Cardiac fibroblast (primary cell): ENCODE data around the gene MYO7B.

Experiments
- DNase-seq, 2 donors: peaks; one replicate each; pipeline versions ENCODE4 v3.0.0 to v3.0.0-alpha.2; 2010; ENCODE audit warnings: low read depth in 2 of 2
- H3K4me3 ChIP-seq, 2 donors: replicated peaks in 1 of 2; 1 replicate in 1 of 2; 2 replicates in 1 of 2; pipeline ENCODE4 v1.5.1; 2011; ENCODE audit warnings: low read depth in 2 of 2, low read length in 2 of 2, mild to moderate bottlenecking in 2 of 2, moderate library complexity in 1 of 2
- CTCF ChIP-seq: IDR thresholded peaks from one replicate; pipeline ENCODE4 v1.5.1; 2011; ENCODE audit warnings: low read depth, mild to moderate bottlenecking, low read length, inconsistent platforms

Gene MYO7B

GRCh38 chr2:127673291-127674069 lies 138.0 kb downstream of the MYO7B start:
- no peak for TF ChIP-seq CTCF
- peak in 1 of 2 donors; percentile 18 for DNase-seq
- H3K4me3 ChIP-seq: peak overlapping the region in 1 of 2 donors; percentile 61

GRCh38 chr2:127674241-127675209 lies 139.0 kb downstream of the MYO7B start:
- DNase-seq: no peak
- H3K4me3 ChIP-seq: peak overlapping the region; percentile 45 to 61
- TF ChIP-seq CTCF: no peak

GRCh38 chr2:127675331-127676261 lies 140.1 kb downstream of the MYO7B start, which contains the start of gene LIMS2:
Gene LIMS2 (minus strand): TSS chr2:127675530. CDS start chr2:127675024, 506 bp downstream.
- TF ChIP-seq CTCF: peak; percentile 21
- peak; percentile 46 to 49 for DNase-seq
- peak within 1 kb of the TSS; percentile 53 to 61 for H3K4me3 ChIP-seq

- no peak overlapping the region for H3K4me3 ChIP-seq
- DNase-seq: no peak
- TF ChIP-seq CTCF: no peak
Measured at GRCh38 chr2:127676906-127677305, 141.4 kb downstream of the MYO7B start.

GRCh38 chr2:127678531-127678930 lies 143.0 kb downstream of the MYO7B start:
- no peak for TF ChIP-seq CTCF
- DNase-seq: no peak
- H3K4me3 ChIP-seq: no peak overlapping the region

- no peak overlapping the region for H3K4me3 ChIP-seq
- TF ChIP-seq CTCF: no peak
- DNase-seq: no peak
Measured at GRCh38 chr2:127678991-127679390, 143.5 kb downstream of the MYO7B start.
